T-helper 22 cell (primary cell): ENCODE measurements around the gene POLE2.
"Not testable (repeated sequence)": the region's sequence is repeated elsewhere in the genome, so short reads cannot be mapped to it uniquely, and the experiment has no call there.

ENCODE experiments used
- DNase-seq: peaks from one replicate; pipeline ENCODE4 v3.0.0-alpha.2; 2020; ENCODE audit warnings: low read depth

The POLE2 gene

GRCh38 chr14:49619273-49619672 is 68.7 kb downstream of the POLE2 start:
- not testable (repeated sequence) for DNase-seq

GRCh38 chr14:49617852-49618519 is 70.0 kb downstream of the POLE2 start:
- DNase-seq = no peak

GRCh38 chr14:49615776-49616175 is 72.2 kb downstream of the POLE2 start:
- no peak for DNase-seq

- DNase-seq = no peak
These were observed 73.8 kb downstream of the POLE2 start for GRCh38 chr14:49614196-49614595.

- DNase-seq = no peak
These were observed 75.3 kb downstream of the POLE2 start for GRCh38 chr14:49612671-49613070.

GRCh38 chr14:49612251-49612650 is 75.8 kb downstream of the POLE2 start:
- DNase-seq = no peak

GRCh38 chr14:49607583-49607982 is 80.4 kb downstream of the POLE2 start:
- DNase-seq = no peak

- DNase-seq = peak; percentile 64
These were observed 89.3 kb downstream of the POLE2 start, which contains the start of gene LRR1 for GRCh38 chr14:49598485-49599300. Gene LRR1 (plus strand): TSS chr14:49598940. CDS start chr14:49599021, 81 bp downstream.

- no peak for DNase-seq
These were observed 89.9 kb downstream of the POLE2 start for GRCh38 chr14:49598189-49598484.

GRCh38 chr14:49594347-49595091 is 93.5 kb downstream of the POLE2 start:
- DNase-seq = no peak
